Endothelial cell of umbilical vein (primary cell): ENCODE measurements around the gene CILP2. TPM values are rescaled to one million over a fixed set of nuclear protein-coding genes. Genes with fewer than 3 reads are reported as not detected.

Source experiments
- BruUV-seq: library from RNA; stranded (reverse); fragments of 400-500 nt; replicated peaks from 2 replicates; lab custom pipeline; 2021; lab: Mats Ljungman, UMichigan
- CTCF ChIA-PET: fragments of 300-600, 350-600 bp; sonication (Branson Sonifier 250); formaldehyde crosslinking; loops from one replicate; lab custom pipeline; 2021; ENCODE audit warnings: antibody characterized with exemption, inconsistent platforms; lab: Charles Lee
- POLR2A ChIA-PET: fragments of 300-600, 350-600 bp; sonication (Branson Sonifier 250); formaldehyde crosslinking; loops from one replicate; lab custom pipeline; 2021; ENCODE audit warnings: antibody characterized with exemption, inconsistent platforms; lab: Charles Lee
- DNase-seq: peaks from one replicate; pipeline ENCODE4 v3.0.0-alpha.2; 2011; ENCODE audit warnings: low read depth, low spot score
- FAIRE-seq: peaks from 2 replicates; lab custom pipeline; 2011; peaks lifted over from hg19 to GRCh38; lab: Jason Lieb, UNC
- H2AFZ ChIP-seq: 2 replicates; pipeline ENCODE4 v1.6.0; 2012; ENCODE audit warnings: low read depth, low read length, control low read depth, inconsistent platforms
- H3K27ac ChIP-seq: 2 replicates; pipeline ENCODE4 v1.5.1; 2011; ENCODE audit warnings: low read depth, mild to moderate bottlenecking, control low read depth, low read length, moderate library complexity; ENCODE audit not compliant: insufficient read depth
- H3K27me3 ChIP-seq, 2 experiments: 2 replicates each; pipeline versions ENCODE4 v1.6.0 to v1.6.1; 2011; ENCODE audit warnings: low read length in 2 of 2, mixed read lengths in 1 of 2; ENCODE audit not compliant: control insufficient read depth in 2 of 2, insufficient read depth in 2 of 2
- H3K36me3 ChIP-seq, 2 experiments: 2 replicates in 1 of 2; 3 replicates in 1 of 2; pipeline ENCODE4 v1.5.1; 2011; ENCODE audit warnings: low read length in 2 of 2, mild to moderate bottlenecking in 1 of 2, moderate library complexity in 1 of 2; ENCODE audit not compliant: control insufficient read depth in 2 of 2, insufficient read depth in 2 of 2; ENCODE audit errors: extremely low read depth in 1 of 2
- H3K4me1 ChIP-seq: 3 replicates; pipeline ENCODE4 v1.5.1; 2011; ENCODE audit warnings: mild to moderate bottlenecking, low read length; ENCODE audit not compliant: control insufficient read depth, insufficient read depth; ENCODE audit errors: extremely low read depth
- H3K4me2 ChIP-seq: 2 replicates; pipeline ENCODE4 v1.6.1; 2011; ENCODE audit warnings: low read length, control low read depth, mixed read lengths; ENCODE audit not compliant: insufficient read depth
- H3K4me3 ChIP-seq, 3 experiments: fragments of 200-600 bp in 1 of 3; sonication (generic), shearing (Covaris generic) in 1 of 3; replicated peaks in 1 of 3; 2 replicates each; pipeline ENCODE4 v1.5.1; 2011 to 2016; ENCODE audit warnings: control low read depth in 3 of 3, low read length in 3 of 3, mild to moderate bottlenecking in 2 of 3, inconsistent platforms in 1 of 3, low read depth in 1 of 3, moderate library complexity in 1 of 3; ENCODE audit not compliant: insufficient read depth in 1 of 3
- H3K79me2 ChIP-seq: 2 replicates; pipeline ENCODE4 v1.6.0; 2012; ENCODE audit warnings: low read length, inconsistent platforms; ENCODE audit not compliant: control insufficient read depth, insufficient read depth
- H3K9ac ChIP-seq: replicated peaks from 2 replicates; pipeline ENCODE3; 2011; ENCODE audit warnings: low read length, control low read depth; ENCODE audit not compliant: insufficient read depth; ENCODE audit errors: extremely low read depth
- H3K9me1 ChIP-seq: replicated peaks from 3 replicates; pipeline ENCODE4 v1.6.0; 2011; ENCODE audit warnings: mild to moderate bottlenecking, low read length; ENCODE audit not compliant: control insufficient read depth, insufficient read depth; ENCODE audit errors: extremely low read depth
- H3K9me3 ChIP-seq: replicated peaks from 2 replicates; pipeline ENCODE4 v1.5.1; 2012; ENCODE audit warnings: low read length, inconsistent platforms; ENCODE audit not compliant: control insufficient read depth, insufficient read depth
- H4K20me1 ChIP-seq: replicated peaks from 2 replicates; pipeline ENCODE3; 2011; ENCODE audit warnings: mild to moderate bottlenecking, low read length; ENCODE audit not compliant: control insufficient read depth, insufficient read depth; ENCODE audit errors: extremely low read depth
- EZH2 ChIP-seq: IDR thresholded peaks from 2 replicates; pipeline ENCODE4 v1.6.1; 2012; ENCODE audit warnings: borderline replicate concordance, low read depth, mild to moderate bottlenecking, moderate library complexity, low read length, inconsistent platforms; ENCODE audit not compliant: severe bottlenecking
- FOS ChIP-seq: IDR thresholded peaks from 2 replicates; pipeline ENCODE4 v1.6.1; 2011; ENCODE audit warnings: mild to moderate bottlenecking, low read length, moderate library complexity, borderline replicate concordance; ENCODE audit not compliant: insufficient read depth
- GATA2 ChIP-seq: IDR thresholded peaks from 2 replicates; pipeline ENCODE4 v1.7.0; 2011; ENCODE audit warnings: low read depth, mild to moderate bottlenecking, moderate library complexity, mixed read lengths, low read length; ENCODE audit not compliant: insufficient read length, insufficient read depth
- JUN ChIP-seq: IDR thresholded peaks from 2 replicates; pipeline ENCODE4 v1.6.1; 2011; ENCODE audit warnings: borderline replicate concordance, low read depth; ENCODE audit not compliant: insufficient read length, insufficient read depth
- MYC ChIP-seq: IDR thresholded peaks from one replicate; pipeline ENCODE4 v1.6.1; 2011; ENCODE audit warnings: mild to moderate bottlenecking, low read depth, low read length
- POLR2A ChIP-seq: IDR thresholded peaks from 2 replicates; pipeline ENCODE4 v1.6.1; 2012; ENCODE audit warnings: low read depth, mild to moderate bottlenecking, control low read depth, low read length
- POLR2AphosphoS5 ChIP-seq: IDR thresholded peaks from 2 replicates; pipeline ENCODE4 v1.6.1; 2012; ENCODE audit warnings: low read depth, mild to moderate bottlenecking, control low read depth, low read length, moderate library complexity; ENCODE audit not compliant: insufficient read depth
- dilution Hi-C: fragments of 300-500 bp; cut with MboI; formaldehyde crosslinking; loops from one replicate; pipeline ENCODE4 v1.15.0; 2019; ENCODE audit warnings: low sequenced_read_pairs; ENCODE audit not compliant: extremely low pct_ligation_motif_present
- intact Hi-C: fragments of 100-400 bp; cut with micrococcal nuclease; formaldehyde crosslinking; loops from one replicate; pipeline ENCODE4 v1.10.0; 2022
- polyA plus RNA-seq, 4 experiments: library from polyadenylated mRNA; depleted of rRNA in 3 of 4; stranded (reverse) in 3 of 4; unstranded in 1 of 4; fragments of >200 nt; gene quantifications; 2 replicates each; pipeline versions ENCODE4 v1.2.1 to v1.2.3, GENCODE V29; 2011 to 2012; ENCODE audit warnings: missing spikeins in 1 of 4
- total RNA-seq: library from RNA; stranded (reverse); gene quantifications from 2 replicates; pipeline ENCODE4 v1.2.3, GENCODE V29; 2021
- TF ChIP-seq, protein P1 (sequence below): IDR thresholded peaks from 2 replicates; pipeline ENCODE4 v1.6.1; 2011; ENCODE audit not compliant: insufficient read depth, insufficient read length
- TF ChIP-seq, protein P2 (sequence below), 2 donors: IDR thresholded peaks; 1 replicate in 1 of 2; 2 replicates in 1 of 2; pipeline ENCODE4 v1.5.1; 2011; ENCODE audit warnings: low read length in 2 of 2, mild to moderate bottlenecking in 2 of 2, moderate library complexity in 2 of 2, control low read depth in 1 of 2, inconsistent platforms in 1 of 2, low read depth in 1 of 2; ENCODE audit not compliant: insufficient read depth in 1 of 2; ENCODE audit errors: extremely low read depth in 1 of 2

The CILP2 gene
- total and polyA plus RNA-seq, 2 donors (not counting 3 experiments of a cell fraction or from before 2014, with no cell fraction given): 0.01 TPM; not detected in 1

DNA sequence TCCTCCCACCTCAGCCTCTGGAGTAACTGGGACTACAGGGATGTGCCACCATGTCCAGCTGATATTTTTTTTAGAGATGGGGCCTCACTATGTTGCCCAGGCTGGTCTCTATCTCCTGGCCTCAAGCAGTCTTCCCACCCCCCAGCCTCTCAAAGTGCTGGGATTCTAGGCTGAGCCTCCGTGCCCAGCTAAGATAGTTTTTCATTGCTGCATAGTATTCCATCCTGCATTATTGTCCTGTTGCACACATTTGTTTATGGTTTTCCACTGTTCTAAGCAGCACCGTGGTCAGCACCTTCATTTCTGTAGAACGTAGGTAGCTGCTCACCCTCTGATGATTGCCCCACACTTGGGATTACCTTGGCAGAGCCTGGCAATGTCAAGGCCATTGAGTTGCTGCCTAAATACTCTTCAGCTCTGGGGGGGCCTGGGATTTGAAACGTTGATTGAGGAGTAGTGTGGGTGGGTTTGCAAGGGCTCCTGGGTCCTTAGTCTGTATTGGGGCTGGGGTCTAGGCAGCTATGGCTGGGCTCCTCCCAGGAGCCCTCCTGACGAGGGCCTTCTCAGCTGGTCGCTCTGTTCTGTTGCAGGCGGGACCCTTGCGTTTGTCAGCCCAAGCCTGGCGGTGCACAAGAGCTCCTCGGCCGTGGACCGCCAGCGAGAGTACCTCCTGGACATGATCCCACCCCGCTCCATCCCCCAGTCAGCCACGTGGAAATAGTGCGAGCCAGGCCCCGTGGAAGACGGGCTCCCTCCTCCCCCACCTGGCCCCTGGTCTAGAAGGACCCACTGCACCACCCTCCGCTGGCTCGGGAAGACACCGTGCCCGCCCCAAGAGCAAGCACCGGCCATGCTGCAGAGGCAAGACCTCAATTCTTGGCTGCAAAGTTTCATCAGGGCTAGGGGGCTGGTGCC lies 33.1 kb upstream of the CILP2 start:
- DNase-seq: no peak
- Histone ChIP-seq H3K4me3 (no peak overlapping the region), H4K20me1 (no peaks in the 10 kb centered on the region), H3K4me1 (no peaks in the 10 kb centered on the region), H3K27ac (no peak overlapping the region), H2AFZ (no peak overlapping the region), H3K9me3 (no peaks in the 10 kb centered on the region), H3K9me1 (no peaks in the 10 kb centered on the region), H3K27me3 (no peaks in the 10 kb centered on the region), H3K79me2 (no peaks in the 10 kb centered on the region), H3K36me3 (peaks cover 21 to 48% of the 10 kb centered on the region in 2 experiments), H3K4me2 (no peak overlapping the region), H3K9ac (no peak overlapping the region)
- BruUV-seq: no TSS peak
- FAIRE-seq: no peak
- dilution Hi-C loops: no loop called here
- TF ChIP-seq GATA2 (no peak), JUN (no peak), FOS (no peak), POLR2AphosphoS5 (no peak), EZH2 (no peak), MYC (no peak), POLR2A (no peak)
- TF ChIP-seq, protein P1, sequence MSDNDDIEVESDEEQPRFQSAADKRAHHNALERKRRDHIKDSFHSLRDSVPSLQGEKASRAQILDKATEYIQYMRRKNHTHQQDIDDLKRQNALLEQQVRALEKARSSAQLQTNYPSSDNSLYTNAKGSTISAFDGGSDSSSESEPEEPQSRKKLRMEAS: no peak
- TF ChIP-seq, protein P2, sequence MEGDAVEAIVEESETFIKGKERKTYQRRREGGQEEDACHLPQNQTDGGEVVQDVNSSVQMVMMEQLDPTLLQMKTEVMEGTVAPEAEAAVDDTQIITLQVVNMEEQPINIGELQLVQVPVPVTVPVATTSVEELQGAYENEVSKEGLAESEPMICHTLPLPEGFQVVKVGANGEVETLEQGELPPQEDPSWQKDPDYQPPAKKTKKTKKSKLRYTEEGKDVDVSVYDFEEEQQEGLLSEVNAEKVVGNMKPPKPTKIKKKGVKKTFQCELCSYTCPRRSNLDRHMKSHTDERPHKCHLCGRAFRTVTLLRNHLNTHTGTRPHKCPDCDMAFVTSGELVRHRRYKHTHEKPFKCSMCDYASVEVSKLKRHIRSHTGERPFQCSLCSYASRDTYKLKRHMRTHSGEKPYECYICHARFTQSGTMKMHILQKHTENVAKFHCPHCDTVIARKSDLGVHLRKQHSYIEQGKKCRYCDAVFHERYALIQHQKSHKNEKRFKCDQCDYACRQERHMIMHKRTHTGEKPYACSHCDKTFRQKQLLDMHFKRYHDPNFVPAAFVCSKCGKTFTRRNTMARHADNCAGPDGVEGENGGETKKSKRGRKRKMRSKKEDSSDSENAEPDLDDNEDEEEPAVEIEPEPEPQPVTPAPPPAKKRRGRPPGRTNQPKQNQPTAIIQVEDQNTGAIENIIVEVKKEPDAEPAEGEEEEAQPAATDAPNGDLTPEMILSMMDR (IDR thresholded peaks at IDR 0.05; ENCODE audit: extremely low read depth in 1 of 2, insufficient read depth in 1 of 2, low read depth in 1 of 2, low read length in 2 of 2): no peak
- ChIA-PET CTCF (interaction anchor here (1.5 kb wide), 1 partner anchor 15 kb away, joined by 3 read pairs; no protein-coding TSS in a partner anchor), POLR2A (interaction anchor here (0.7 kb wide), 1 partner anchor 49 kb away, joined by 3 read pairs; no protein-coding TSS in a partner anchor)
- intact Hi-C loops: no loop called here
